SK-N-SH (cell line): ENCODE measurements around the gene IBTK. TPM values are rescaled to one million over a fixed set of nuclear protein-coding genes. Genes with fewer than 3 reads are reported as not detected.

Source experiments
- CTCF ChIA-PET: fragments of 300-600, 350-600 bp; formaldehyde crosslinking; extraction: SDS; loops from one replicate; lab custom pipeline; 2021; lab: Yijun Ruan, JAX
- POLR2A ChIA-PET: fragments of 350-600 bp; sonication (Branson Sonifier 250); formaldehyde crosslinking; extraction: SDS; loops from one replicate; lab custom pipeline; 2020; ENCODE audit warnings: antibody characterized with exemption, inconsistent platforms; lab: Yijun Ruan, JAX
- DNase-seq: peaks from one replicate; pipeline ENCODE4 v3.0.0; 2012
- H2AFZ ChIP-seq: fragments of 200-600 bp; sonication (generic); 2 replicates; pipeline ENCODE4 v1.8.1; 2016; ENCODE audit warnings: antibody characterized with exemption, mild to moderate bottlenecking, low read depth
- H3F3A ChIP-seq: fragments of 200-600 bp; sonication (generic); replicated peaks from 2 replicates; pipeline ENCODE3; 2016; ENCODE audit warnings: antibody characterized with exemption, mild to moderate bottlenecking; ENCODE audit not compliant: insufficient read depth
- H3K27ac ChIP-seq, 2 experiments: fragments of 200-500 bp in 1 of 2; fragments of 200-600 bp in 1 of 2; sonication (Bioruptor generic) in 1 of 2; sonication (generic), shearing (Covaris generic) in 1 of 2; 2 replicates each; pipeline versions ENCODE4 v1.5.1 to v1.6.1; 2014 to 2016; ENCODE audit warnings: low read depth in 2 of 2, inconsistent platforms in 1 of 2, low read length in 1 of 2, mild to moderate bottlenecking in 1 of 2, mixed read lengths in 1 of 2
- H3K27me3 ChIP-seq: fragments of 200-600 bp; sonication (generic), shearing (Covaris generic); 2 replicates; pipeline ENCODE4 v1.6.1; 2016; ENCODE audit warnings: mixed run types; ENCODE audit not compliant: insufficient read depth
- H3K36me3 ChIP-seq, 2 experiments: fragments of 200-500 bp in 1 of 2; fragments of 200-600 bp in 1 of 2; sonication (Bioruptor generic) in 1 of 2; sonication (generic) in 1 of 2; replicated peaks in 1 of 2; 2 replicates each; pipeline versions ENCODE3 to v1.5.1; 2014 to 2016; ENCODE audit warnings: low read length in 1 of 2, mild to moderate bottlenecking in 1 of 2; ENCODE audit not compliant: insufficient read depth in 2 of 2, control insufficient read depth in 1 of 2
- H3K4me1 ChIP-seq, 2 experiments: fragments of 200-500 bp in 1 of 2; fragments of 200-600 bp in 1 of 2; sonication (Bioruptor generic) in 1 of 2; sonication (generic), shearing (Covaris generic) in 1 of 2; 2 replicates each; pipeline versions ENCODE4 v1.5.1 to v1.6.1; 2014 to 2016; ENCODE audit warnings: low read depth in 1 of 2, low read length in 1 of 2, mixed run types in 1 of 2; ENCODE audit not compliant: insufficient read depth in 2 of 2, control insufficient read depth in 1 of 2
- H3K4me2 ChIP-seq: fragments of 200-600 bp; sonication (generic), shearing (Covaris generic); 2 replicates; pipeline ENCODE4 v1.6.1; 2017; ENCODE audit warnings: mixed run types
- H3K4me3 ChIP-seq, 2 experiments: fragments of 200-500 bp in 1 of 2; fragments of 200-600 bp in 1 of 2; sonication (Bioruptor generic) in 1 of 2; sonication (generic), shearing (Covaris generic) in 1 of 2; 2 replicates each; pipeline versions ENCODE4 v1.5.1 to v1.8.1; 2014 to 2016; ENCODE audit warnings: low read depth in 2 of 2, inconsistent platforms in 1 of 2, low read length in 1 of 2, mild to moderate bottlenecking in 1 of 2, mixed read lengths in 1 of 2, moderate library complexity in 1 of 2
- H3K79me2 ChIP-seq: fragments of 200-600 bp; sonication (generic); 2 replicates; pipeline ENCODE4 v1.8.1; 2017; ENCODE audit warnings: mild to moderate bottlenecking; ENCODE audit not compliant: insufficient read depth
- H3K9ac ChIP-seq: fragments of 200-600 bp; sonication (generic); 2 replicates; pipeline ENCODE4 v1.6.1; 2017; ENCODE audit warnings: mixed run types
- H3K9me2 ChIP-seq: fragments of 200-600 bp; sonication (generic); 2 replicates; pipeline ENCODE4 v1.6.1; 2017; ENCODE audit warnings: mixed run types
- H3K9me3 ChIP-seq: fragments of 200-600 bp; sonication (generic); 2 replicates; pipeline ENCODE4 v1.6.1; 2017; ENCODE audit warnings: mixed run types, mild to moderate bottlenecking, moderate library complexity
- H4K20me1 ChIP-seq: fragments of 200-600 bp; sonication (generic); 2 replicates; pipeline ENCODE4 v1.6.1; 2017; ENCODE audit warnings: mild to moderate bottlenecking, mixed run types; ENCODE audit not compliant: insufficient read depth
- CHD2 ChIP-seq: fragments of 150-350 bp; IDR thresholded peaks from 2 replicates; pipeline ENCODE4 v1.6.1; 2018; ENCODE audit warnings: low read length; ENCODE audit not compliant: partially characterized antibody
- ELF1 ChIP-seq: IDR thresholded peaks from 2 replicates; pipeline ENCODE4 v1.4.0; 2012
- EP300 ChIP-seq, 2 experiments: IDR thresholded peaks; 2 replicates each; pipeline versions ENCODE4 v1.4.0 to v1.6.1; 2012; ENCODE audit warnings: borderline replicate concordance in 1 of 2, low read depth in 1 of 2, low read length in 1 of 2
- EZH2phosphoT487 ChIP-seq: fragments of 200-600 bp; sonication (generic); IDR thresholded peaks from 2 replicates; pipeline ENCODE4 v1.6.1; 2017; ENCODE audit warnings: low read depth, mixed run types, mild to moderate bottlenecking, antibody characterized with exemption, moderate library complexity, borderline replicate concordance
- FOSL2 ChIP-seq: IDR thresholded peaks from 2 replicates; pipeline ENCODE4 v1.4.0; 2012; ENCODE audit warnings: low read depth, mild to moderate bottlenecking, moderate library complexity, borderline replicate concordance
- FOXJ3 ChIP-seq: sonication (generic); formaldehyde crosslinking; IDR thresholded peaks from 2 replicates; pipeline ENCODE4 v1.5.1; 2020; ENCODE audit warnings: mild to moderate bottlenecking, missing genetic modification reagents
- GABPA ChIP-seq: IDR thresholded peaks from 2 replicates; pipeline ENCODE4 v1.4.0; 2012; ENCODE audit warnings: low read depth, mild to moderate bottlenecking
- GATA2 ChIP-seq: sonication (generic); formaldehyde crosslinking; IDR thresholded peaks from 2 replicates; pipeline ENCODE4 v1.5.0; 2020; ENCODE audit warnings: mild to moderate bottlenecking, missing genetic modification reagents
- JUND ChIP-seq: IDR thresholded peaks from 2 replicates; pipeline ENCODE4 v1.4.0; 2012
- MAX ChIP-seq: IDR thresholded peaks from 2 replicates; pipeline ENCODE4 v1.4.0; 2012; ENCODE audit warnings: low read depth
- NFIC ChIP-seq: IDR thresholded peaks from 2 replicates; pipeline ENCODE4 v1.4.0; 2012; ENCODE audit warnings: borderline replicate concordance
- NRF1 ChIP-seq: IDR thresholded peaks from 2 replicates; pipeline ENCODE4 v1.6.1; 2012; ENCODE audit warnings: low read depth, mild to moderate bottlenecking, low read length
- PBX3 ChIP-seq: IDR thresholded peaks from 2 replicates; pipeline ENCODE4; 2012
- POLR2AphosphoS5 ChIP-seq: IDR thresholded peaks from 2 replicates; pipeline ENCODE4 v1.6.1; 2012; ENCODE audit warnings: low read depth, low read length
- RAD21 ChIP-seq: IDR thresholded peaks from 2 replicates; pipeline ENCODE4 v1.6.1; 2012; ENCODE audit warnings: mild to moderate bottlenecking, low read length
- RCOR1 ChIP-seq: fragments of 150-350 bp; IDR thresholded peaks from 2 replicates; pipeline ENCODE4 v1.6.1; 2017; ENCODE audit warnings: antibody characterized with exemption, low read length
- REST ChIP-seq: IDR thresholded peaks from 2 replicates; pipeline ENCODE4 v1.6.1; 2012; ENCODE audit warnings: mild to moderate bottlenecking, low read depth, low read length, moderate library complexity
- RXRA ChIP-seq: IDR thresholded peaks from 2 replicates; pipeline ENCODE4 v1.4.0; 2012; ENCODE audit warnings: low read depth, mild to moderate bottlenecking, borderline replicate concordance
- SIN3A ChIP-seq: IDR thresholded peaks from 2 replicates; pipeline ENCODE4 v1.6.1; 2012; ENCODE audit warnings: low read depth, mild to moderate bottlenecking, low read length, moderate library complexity, borderline replicate concordance
- SMC3 ChIP-seq: IDR thresholded peaks from 2 replicates; pipeline ENCODE4 v1.6.1; 2012; ENCODE audit warnings: low read depth, low read length, improper control_type of control experiment
- TEAD4 ChIP-seq: IDR thresholded peaks from 2 replicates; pipeline ENCODE4 v1.4.0; 2012; ENCODE audit warnings: mild to moderate bottlenecking, borderline replicate concordance; ENCODE audit not compliant: insufficient read depth
- WGBS: methylation state at CpG from one replicate; pipeline ENCODE4 v1.1.6; 2017; ENCODE audit warnings: low lambda C conversion rate; 5-methylcytosine and 5-hydroxymethylcytosine counted together
- polyA plus RNA-seq, 3 experiments: library from polyadenylated mRNA; depleted of rRNA; stranded (reverse); fragments of >200 nt; gene quantifications; 2 replicates each; pipeline ENCODE4 v1.2.3, GENCODE V29; 2012
- TF ChIP-seq, protein P1 (sequence below): IDR thresholded peaks from 2 replicates; pipeline ENCODE4 v1.4.0; 2012; ENCODE audit warnings: low read depth, borderline replicate concordance
- TF ChIP-seq, protein P2 (sequence below): IDR thresholded peaks from 2 replicates; pipeline ENCODE4 v1.4.0; 2012; ENCODE audit warnings: low read depth, borderline replicate concordance

Gene IBTK
- 9.5 and 14.5 TPM in 2 replicates for polyA plus RNA-seq (2012; rRNA removed)
- 15.1 and 18.5 TPM in 2 replicates for polyA plus RNA-seq (2012; cell fraction: cytosol; rRNA removed)
- polyA plus RNA-seq (2012; cell fraction: nucleus; rRNA removed), result 6.3 and 16.9 TPM in 2 replicates

- POLR2A ChIA-PET, result interaction anchor here (1.0 to 1.4 kb wide), 4 partner anchors 116 to 818 kb away, joined by 3 read pairs; partner anchors contain the start of genes TPBG and UBE3D
- Histone ChIP-seq H3K9ac (peak within 1 kb of the TSS; percentile 97), H3K4me3 (peak within 1 kb of the TSS; percentile 88), H2AFZ (peak within 1 kb of the TSS; percentile 92), H3K4me2 (peak within 1 kb of the TSS; percentile 84), H3K27me3 (no peaks in the 10 kb centered on the region), H3K36me3 (peaks cover 10 to 15% of the 10 kb centered on the region in 2 experiments), H4K20me1 (peaks cover 5% of the 10 kb centered on the region; the same call in 1 of the 2 replicates), H3F3A (peaks cover 30% of the 10 kb centered on the region), H3K27ac (peak within 1 kb of the TSS; percentile 93 to 96), H3K9me2 (no peaks in the 10 kb centered on the region), H3K9me3 (no peaks in the 10 kb centered on the region), H3K4me1 (peaks cover 12 to 21% of the 10 kb centered on the region in 2 experiments), H3K79me2 (peaks cover 49% of the 10 kb centered on the region)
- peak; percentile 97 for DNase-seq
- CTCF ChIA-PET, result interaction anchor here (1.0 to 2.3 kb wide), 5 partner anchors 464 to 1266 kb away, joined by 3 to 12 read pairs (median 5); partner anchors contain the start of genes DOP1A and UBE3D
- 4% methylated on average over 32 of the region's 45 CpGs for WGBS
- TF ChIP-seq FOSL2, result no peak; the same call in 1 of the 2 replicates
- TF ChIP-seq, protein P1, sequence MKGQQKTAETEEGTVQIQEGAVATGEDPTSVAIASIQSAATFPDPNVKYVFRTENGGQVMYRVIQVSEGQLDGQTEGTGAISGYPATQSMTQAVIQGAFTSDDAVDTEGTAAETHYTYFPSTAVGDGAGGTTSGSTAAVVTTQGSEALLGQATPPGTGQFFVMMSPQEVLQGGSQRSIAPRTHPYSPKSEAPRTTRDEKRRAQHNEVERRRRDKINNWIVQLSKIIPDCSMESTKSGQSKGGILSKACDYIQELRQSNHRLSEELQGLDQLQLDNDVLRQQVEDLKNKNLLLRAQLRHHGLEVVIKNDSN, result no peak
- TF ChIP-seq JUND, result 0 out of 2 replicates have a peak, but pooled peaks have one; percentile 12
- peak; percentile 70 for TF ChIP-seq RXRA
- peak; percentile 64 for TF ChIP-seq ELF1
- peak; percentile 79; the same call in 1 of the 2 replicates for TF ChIP-seq MAX
- no peak for TF ChIP-seq SMC3
- no peak for TF ChIP-seq NRF1
- peak; percentile 59 for TF ChIP-seq CHD2
- TF ChIP-seq EP300 (IDR thresholded peaks at IDR 0.05; ENCODE audit: borderline replicate concordance in 1 of 2, low read depth in 1 of 2, low read length in 1 of 2), result no peak
- TF ChIP-seq REST, result 0 out of 2 replicates have a peak, but pooled peaks have one; percentile 10
- TF ChIP-seq RCOR1, result no peak
- TF ChIP-seq RAD21, result no peak
- no peak; the same call in 1 of the 2 replicates for TF ChIP-seq GABPA
- no peak for TF ChIP-seq TEAD4
- TF ChIP-seq PBX3, result peak; percentile 68
- TF ChIP-seq FOXJ3 (CRISPR knock-in tag), result no peak
- no peak for TF ChIP-seq GATA2
- TF ChIP-seq POLR2AphosphoS5, result peak; percentile 92
- TF ChIP-seq, protein P2, sequence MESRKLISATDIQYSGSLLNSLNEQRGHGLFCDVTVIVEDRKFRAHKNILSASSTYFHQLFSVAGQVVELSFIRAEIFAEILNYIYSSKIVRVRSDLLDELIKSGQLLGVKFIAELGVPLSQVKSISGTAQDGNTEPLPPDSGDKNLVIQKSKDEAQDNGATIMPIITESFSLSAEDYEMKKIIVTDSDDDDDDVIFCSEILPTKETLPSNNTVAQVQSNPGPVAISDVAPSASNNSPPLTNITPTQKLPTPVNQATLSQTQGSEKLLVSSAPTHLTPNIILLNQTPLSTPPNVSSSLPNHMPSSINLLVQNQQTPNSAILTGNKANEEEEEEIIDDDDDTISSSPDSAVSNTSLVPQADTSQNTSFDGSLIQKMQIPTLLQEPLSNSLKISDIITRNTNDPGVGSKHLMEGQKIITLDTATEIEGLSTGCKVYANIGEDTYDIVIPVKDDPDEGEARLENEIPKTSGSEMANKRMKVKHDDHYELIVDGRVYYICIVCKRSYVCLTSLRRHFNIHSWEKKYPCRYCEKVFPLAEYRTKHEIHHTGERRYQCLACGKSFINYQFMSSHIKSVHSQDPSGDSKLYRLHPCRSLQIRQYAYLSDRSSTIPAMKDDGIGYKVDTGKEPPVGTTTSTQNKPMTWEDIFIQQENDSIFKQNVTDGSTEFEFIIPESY, result 0 out of 2 replicates have a peak, but pooled peaks have one; percentile 14
- TF ChIP-seq NFIC, result 0 out of 2 replicates have a peak, but pooled peaks have one; percentile 6
- no peak for TF ChIP-seq EZH2phosphoT487
- no peak for TF ChIP-seq SIN3A
Measured at GRCh38 chr6:82247505-82248272, at the start of gene IBTK. IBTK (minus strand) TSS chr6:82247744; CDS start chr6:82240486, 7,258 bp downstream.
